Ascending aorta (tissue), 2 donors: Measurements from ENCODE around the gene DTX4. TPM values are rescaled to one million over a fixed set of nuclear protein-coding genes. Genes with fewer than 3 reads are reported as not detected.
"Not testable (repeated sequence)": the region's sequence is repeated elsewhere in the genome, so short reads cannot be mapped to it uniquely, and the experiment has no call there.

Source experiments
- DNase-seq, 2 donors: peaks; one replicate each; pipeline ENCODE4 v3.0.0-alpha.2; 2019; ENCODE audit warnings: low spot score in 2 of 2
- H3K27ac ChIP-seq, 2 donors: fragments of 200-600 bp; sonication (generic); one replicate each; pipeline ENCODE4 v1.5.1; 2016 to 2017; ENCODE audit warnings: mild to moderate bottlenecking in 1 of 2
- H3K27me3 ChIP-seq: fragments of 200-600 bp; sonication (generic); one replicate; pipeline ENCODE4 v1.5.1; 2017
- H3K36me3 ChIP-seq, 2 donors: fragments of 200-600 bp; sonication (generic); one replicate each; pipeline ENCODE4 v1.5.1; 2016
- H3K4me1 ChIP-seq, 2 donors: fragments of 200-600 bp; sonication (generic); one replicate each; pipeline ENCODE4 v1.5.1; 2016 to 2017; ENCODE audit warnings: mild to moderate bottlenecking in 1 of 2
- H3K4me3 ChIP-seq, 2 donors: fragments of 200-600 bp; sonication (generic); one replicate each; pipeline ENCODE4 v1.5.1; 2016 to 2017; ENCODE audit warnings: mild to moderate bottlenecking in 1 of 2
- H3K9me3 ChIP-seq, 2 donors: fragments of 200-600 bp; sonication (generic); one replicate each; pipeline ENCODE4 v1.5.1; 2016
- intact Hi-C: fragments of 100-400 bp; cut with DNase I; formaldehyde crosslinking; loops from one replicate; pipeline ENCODE4 v1.15.1; 2023
- total RNA-seq: library from RNA; depleted of rRNA; stranded (reverse); fragments of >200 nt; gene quantifications from one replicate; pipeline ENCODE4 v1.1.0, GENCODE V29; 2016
- TF ChIP-seq, protein P1 (sequence below), 3 experiments: fragments of 200-600 bp in 2 of 3; fragments of 450-650 bp in 1 of 3; sonication (generic) in 2 of 3; IDR thresholded peaks; one replicate each; pipeline ENCODE4 v1.5.1; 2016 to 2019; ENCODE audit warnings: antibody characterized with exemption in 3 of 3, mild to moderate bottlenecking in 1 of 3, moderate library complexity in 1 of 3

The DTX4 gene
- 9.6 TPM for total RNA-seq

DNA sequence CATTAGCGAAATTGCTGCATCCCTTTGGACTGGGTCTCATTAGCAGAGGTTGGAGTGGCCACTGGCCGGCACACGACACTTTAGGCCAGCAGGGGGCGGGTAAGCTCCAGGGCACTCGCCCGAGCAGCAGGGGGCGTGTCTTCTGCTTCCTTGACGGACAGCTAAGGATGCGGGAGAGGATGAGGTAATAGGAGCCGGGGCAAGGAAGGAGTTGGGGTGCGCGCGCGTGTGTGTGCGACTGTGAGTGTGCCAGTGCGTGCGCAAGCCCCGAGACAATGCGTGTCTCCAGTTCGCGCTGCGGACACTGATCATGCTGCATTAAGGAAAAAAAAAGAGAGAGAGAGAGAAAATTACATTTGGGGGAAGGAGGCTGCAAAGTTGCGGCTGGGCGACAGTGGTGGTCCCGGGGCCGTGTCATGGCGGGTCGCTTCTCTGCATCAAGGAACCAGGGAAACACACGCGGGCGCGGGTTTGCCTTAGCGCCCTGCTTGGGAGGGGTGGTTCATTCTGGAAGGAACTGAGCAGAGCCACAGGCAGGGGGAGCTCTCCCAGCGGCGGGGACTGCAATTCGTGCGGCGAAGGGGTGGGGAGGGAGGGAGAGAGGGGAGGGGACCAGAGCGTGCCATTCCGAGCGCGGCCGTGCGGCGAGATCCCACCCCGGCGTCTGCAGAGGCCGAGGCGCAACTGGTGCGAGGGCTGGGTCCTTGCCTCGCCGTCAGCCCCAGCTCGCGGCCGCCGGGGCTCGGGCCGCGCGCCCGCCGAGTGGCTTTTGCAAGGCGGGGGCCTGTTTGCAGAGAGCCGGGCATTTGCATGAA, at the start of gene DTX4:
TSS of gene DTX4 (plus strand) at position 625 of the 815 bp plus-strand sequence. CDS start 464 bp downstream, outside the sequence.
- Histone ChIP-seq H3K4me3 (peak within 1 kb of the TSS; percentile 69 to 91), H3K4me1 (peaks cover 0 to 2% of the 10 kb centered on the region in 2 donors), H3K36me3 (no peaks in the 10 kb centered on the region), H3K9me3 (no peaks in the 10 kb centered on the region), H3K27ac (peak within 1 kb of the TSS; percentile 27 to 32), H3K27me3 (no peaks in the 10 kb centered on the region)
- TF ChIP-seq, protein P1, sequence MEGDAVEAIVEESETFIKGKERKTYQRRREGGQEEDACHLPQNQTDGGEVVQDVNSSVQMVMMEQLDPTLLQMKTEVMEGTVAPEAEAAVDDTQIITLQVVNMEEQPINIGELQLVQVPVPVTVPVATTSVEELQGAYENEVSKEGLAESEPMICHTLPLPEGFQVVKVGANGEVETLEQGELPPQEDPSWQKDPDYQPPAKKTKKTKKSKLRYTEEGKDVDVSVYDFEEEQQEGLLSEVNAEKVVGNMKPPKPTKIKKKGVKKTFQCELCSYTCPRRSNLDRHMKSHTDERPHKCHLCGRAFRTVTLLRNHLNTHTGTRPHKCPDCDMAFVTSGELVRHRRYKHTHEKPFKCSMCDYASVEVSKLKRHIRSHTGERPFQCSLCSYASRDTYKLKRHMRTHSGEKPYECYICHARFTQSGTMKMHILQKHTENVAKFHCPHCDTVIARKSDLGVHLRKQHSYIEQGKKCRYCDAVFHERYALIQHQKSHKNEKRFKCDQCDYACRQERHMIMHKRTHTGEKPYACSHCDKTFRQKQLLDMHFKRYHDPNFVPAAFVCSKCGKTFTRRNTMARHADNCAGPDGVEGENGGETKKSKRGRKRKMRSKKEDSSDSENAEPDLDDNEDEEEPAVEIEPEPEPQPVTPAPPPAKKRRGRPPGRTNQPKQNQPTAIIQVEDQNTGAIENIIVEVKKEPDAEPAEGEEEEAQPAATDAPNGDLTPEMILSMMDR (IDR thresholded peaks at IDR 0.05) = peak; percentile 71 to 92 (median 72)
- intact Hi-C loops = loop anchor here (1.0 to 2.0 kb wide), 3 partner anchors 29 to 113 kb away; partner anchors contain the start of gene FAM111A
- DNase-seq = peak; percentile 74 to 97

DNA sequence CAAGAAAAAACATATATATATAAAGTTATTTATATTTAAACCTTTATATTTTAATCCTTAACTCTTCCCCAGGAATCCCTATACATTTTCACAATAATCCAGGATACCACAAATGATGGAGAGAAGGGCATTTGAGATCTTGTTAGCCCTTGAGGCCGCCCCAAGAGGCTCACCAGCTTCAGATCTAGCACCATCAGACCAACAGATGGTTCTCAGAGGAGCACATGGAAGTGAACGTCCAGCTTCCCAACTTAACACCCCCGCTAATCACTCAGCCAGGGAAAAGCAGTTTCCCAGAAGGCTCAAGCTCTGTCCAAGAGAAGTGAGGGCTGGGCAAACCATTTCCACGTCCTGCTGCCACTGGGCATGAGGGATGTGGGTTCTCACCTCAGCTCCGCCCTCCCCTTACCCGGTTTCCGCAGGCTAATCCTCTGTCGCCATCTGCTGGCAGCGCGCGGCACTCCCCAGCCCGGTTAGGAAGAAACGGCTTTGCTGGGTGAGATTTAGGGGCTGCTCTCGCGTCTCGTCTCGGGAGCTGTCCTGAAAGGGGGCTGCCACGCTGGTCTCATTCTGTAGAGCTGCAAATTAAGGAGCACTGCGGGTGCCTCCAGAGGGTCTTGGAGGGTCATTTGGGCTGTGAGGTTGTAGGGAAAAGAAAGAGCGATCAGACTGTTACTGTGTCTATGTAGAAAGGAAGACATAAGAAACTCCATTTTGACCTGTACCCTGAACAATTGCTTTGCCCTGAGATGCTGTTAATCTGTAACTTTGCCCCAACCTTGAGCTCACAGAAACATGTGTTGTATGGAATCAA, 36.1 kb upstream of the DTX4 start:
- no peaks in the 10 kb centered on the region for H3K4me1 ChIP-seq
- intact Hi-C loops = loop anchor here (1.0 to 2.0 kb wide), 2 partner anchors 39 to 83 kb away; no protein-coding TSS in a partner anchor
- DNase-seq = peak; percentile 21 to 91
- H3K27me3 ChIP-seq = no peaks in the 10 kb centered on the region
- peak overlapping the region in 1 of 2 donors; percentile 26 for H3K4me3 ChIP-seq
- H3K27ac ChIP-seq = no peak overlapping the region
- peaks cover 0 to 33% of the 10 kb centered on the region in 2 donors for H3K36me3 ChIP-seq
- TF ChIP-seq, protein P1 (IDR thresholded peaks at IDR 0.05) = peak; percentile 80 to 98 (median 96)
- H3K9me3 ChIP-seq = no peaks in the 10 kb centered on the region

DNA sequence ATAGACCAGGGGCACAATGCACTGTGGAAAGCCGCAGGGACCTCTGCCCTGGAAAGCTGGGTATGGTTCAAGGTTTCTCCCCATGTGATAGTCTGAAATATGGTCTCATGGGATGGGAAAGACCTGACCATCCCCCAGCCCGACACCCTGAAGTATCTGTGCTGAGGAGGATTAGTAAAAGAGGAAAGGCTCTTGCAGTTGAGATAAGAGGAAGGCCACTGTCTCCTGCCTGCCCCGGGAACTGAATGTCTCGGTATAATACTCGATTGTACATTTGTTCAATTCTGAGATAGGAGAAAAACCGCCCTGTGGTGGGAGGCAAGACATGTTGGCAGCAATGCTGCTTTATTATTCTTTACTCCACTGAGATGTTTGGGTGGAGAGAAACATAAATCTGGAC, 35.4 kb upstream of the DTX4 start:
- DNase-seq, H3K9me3 ChIP-seq, H3K4me3 ChIP-seq, H3K27ac ChIP-seq, H3K4me1 ChIP-seq, H3K27me3 ChIP-seq: not testable (repeated sequence)
- peaks cover 0 to 31% of the 10 kb centered on the region in 2 donors for H3K36me3 ChIP-seq
- intact Hi-C loops = loop anchor here (1.0 to 2.0 kb wide), 2 partner anchors 39 to 84 kb away; no protein-coding TSS in a partner anchor

DNA sequence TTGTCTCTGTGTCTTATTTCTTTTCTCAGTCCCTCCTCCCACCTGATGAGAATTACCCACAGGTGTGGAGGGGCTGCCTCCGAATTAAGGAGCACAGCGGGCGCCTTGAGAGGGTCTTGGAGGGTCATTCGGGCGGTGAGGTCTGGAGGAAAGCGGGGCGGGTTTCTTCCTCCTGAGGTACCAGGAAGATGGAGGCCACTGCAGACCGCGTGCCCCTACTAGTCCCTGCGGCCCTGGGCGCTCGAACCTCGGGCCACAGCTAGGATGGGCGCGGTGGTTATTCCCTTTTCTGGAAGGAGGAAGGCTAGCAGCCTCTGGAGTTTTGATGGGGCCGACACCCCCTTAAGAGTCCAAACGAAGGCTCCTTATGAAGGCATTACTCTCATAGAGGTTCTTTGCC, 34.7 kb upstream of the DTX4 start:
- Histone ChIP-seq H3K36me3 (peaks cover 0 to 26% of the 10 kb centered on the region in 2 donors), H3K4me3 (no peak overlapping the region), H3K9me3 (no peaks in the 10 kb centered on the region), H3K27ac (no peak overlapping the region), H3K4me1 (no peaks in the 10 kb centered on the region), H3K27me3 (no peaks in the 10 kb centered on the region)
- TF ChIP-seq, protein P1 (IDR thresholded peaks at IDR 0.05) = no peak
- intact Hi-C loops = loop anchor here (2.0 kb wide), 1 partner anchor 84 kb away; no protein-coding TSS in a partner anchor
- DNase-seq = no peak

DNA sequence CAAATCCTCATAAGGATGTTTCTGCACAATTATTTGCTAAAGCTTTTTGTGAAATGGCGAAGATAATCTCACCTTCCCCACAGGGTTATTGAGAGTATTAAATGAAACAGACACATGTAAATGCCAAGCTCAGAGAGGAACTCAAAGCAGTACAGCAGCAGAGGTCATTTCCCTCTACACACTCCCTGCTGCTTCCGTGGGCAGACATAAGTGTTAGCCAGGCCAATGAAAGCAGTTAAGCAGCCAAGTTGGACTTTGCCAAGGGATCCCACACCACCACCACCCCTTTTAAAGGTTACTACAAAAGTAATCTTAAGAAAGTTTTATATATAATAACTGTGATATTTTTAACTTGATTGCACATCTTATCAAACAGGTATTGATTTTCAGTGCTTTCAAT, 33.3 kb upstream of the DTX4 start:
- H3K27ac ChIP-seq = no peak overlapping the region
- TF ChIP-seq, protein P1 (IDR thresholded peaks at IDR 0.05) = no peak
- intact Hi-C loops = no loop called here

More for the DNA sequence above, 33.3 kb upstream of the DTX4 start:
- H3K4me1 ChIP-seq = peaks cover 0 to 2% of the 10 kb centered on the region in 2 donors
- DNase-seq = no peak
- H3K4me3 ChIP-seq = no peak overlapping the region
- H3K9me3 ChIP-seq = no peaks in the 10 kb centered on the region
- no peaks in the 10 kb centered on the region for H3K27me3 ChIP-seq
- peaks cover 0 to 14% of the 10 kb centered on the region in 2 donors for H3K36me3 ChIP-seq
